Measurements from ENCODE around the gene JAM3.
"Not testable (repeated sequence)": the region's sequence is repeated elsewhere in the genome, so short reads cannot be mapped to it uniquely, and the experiment has no call there.

JAM3 gene

GRCh38 chr11:134176284-134176683, 107.4 kb downstream of the JAM3 start:
- H3K4me1 ChIP-seq (ENCODE audit: control insufficient read depth in 1 of 2, insufficient read depth in 2 of 2, low read length in 2 of 2), result no peaks in the 10 kb centered on the region
- no peak overlapping the region for H3K4me3 ChIP-seq (ENCODE audit: low read depth in 1 of 2, low read length in 2 of 2)
- peaks cover 20 to 58% of the 10 kb centered on the region in 2 donors for H3K36me3 ChIP-seq (ENCODE audit: control insufficient read depth in 1 of 2, insufficient read depth in 2 of 2, low read length in 2 of 2)
- no peaks in the 10 kb centered on the region for H3K9me3 ChIP-seq (ENCODE audit: control insufficient read depth in 1 of 2, low read length in 2 of 2)
- no peak overlapping the region for H3K9ac ChIP-seq (ENCODE audit: low read depth in 1 of 2, low read length in 2 of 2)
- H3K27me3 ChIP-seq (ENCODE audit: control insufficient read depth in 1 of 2, insufficient read depth in 2 of 2, low read length in 2 of 2), result no peaks in the 10 kb centered on the region
- H3K27ac ChIP-seq (ENCODE audit: low read depth, low read length), result no peak overlapping the region

GRCh38 chr11:134178032-134178674, 109.3 kb downstream of the JAM3 start:
- Histone ChIP-seq H3K9ac (ENCODE audit: low read depth in 1 of 2, low read length in 2 of 2) (no peak overlapping the region), H3K9me3 (ENCODE audit: control insufficient read depth in 1 of 2, low read length in 2 of 2) (no peaks in the 10 kb centered on the region), H3K4me1 (ENCODE audit: control insufficient read depth in 1 of 2, insufficient read depth in 2 of 2, low read length in 2 of 2) (no peaks in the 10 kb centered on the region), H3K27ac (ENCODE audit: low read depth, low read length) (no peak overlapping the region), H3K27me3 (ENCODE audit: control insufficient read depth in 1 of 2, insufficient read depth in 2 of 2, low read length in 2 of 2) (no peaks in the 10 kb centered on the region), H3K36me3 (ENCODE audit: control insufficient read depth in 1 of 2, insufficient read depth in 2 of 2, low read length in 2 of 2) (peaks cover 20 to 51% of the 10 kb centered on the region in 2 donors), H3K4me3 (ENCODE audit: low read depth in 1 of 2, low read length in 2 of 2) (no peak overlapping the region)

- peaks cover 14 to 48% of the 10 kb centered on the region in 2 donors for H3K36me3 ChIP-seq (ENCODE audit: control insufficient read depth in 1 of 2, insufficient read depth in 2 of 2, low read length in 2 of 2)
- H3K9ac ChIP-seq (ENCODE audit: low read depth in 1 of 2, low read length in 2 of 2), result no peak overlapping the region
- H3K9me3 ChIP-seq (ENCODE audit: control insufficient read depth in 1 of 2, low read length in 2 of 2), result no peaks in the 10 kb centered on the region
- H3K27ac ChIP-seq (ENCODE audit: low read depth, low read length), result no peak overlapping the region
- no peaks in the 10 kb centered on the region for H3K27me3 ChIP-seq (ENCODE audit: control insufficient read depth in 1 of 2, insufficient read depth in 2 of 2, low read length in 2 of 2)
- H3K4me3 ChIP-seq (ENCODE audit: low read depth in 1 of 2, low read length in 2 of 2), result no peak overlapping the region
- no peaks in the 10 kb centered on the region for H3K4me1 ChIP-seq (ENCODE audit: control insufficient read depth in 1 of 2, insufficient read depth in 2 of 2, low read length in 2 of 2)
Measured at GRCh38 chr11:134181707-134182106, 112.8 kb downstream of the JAM3 start.

DNA sequence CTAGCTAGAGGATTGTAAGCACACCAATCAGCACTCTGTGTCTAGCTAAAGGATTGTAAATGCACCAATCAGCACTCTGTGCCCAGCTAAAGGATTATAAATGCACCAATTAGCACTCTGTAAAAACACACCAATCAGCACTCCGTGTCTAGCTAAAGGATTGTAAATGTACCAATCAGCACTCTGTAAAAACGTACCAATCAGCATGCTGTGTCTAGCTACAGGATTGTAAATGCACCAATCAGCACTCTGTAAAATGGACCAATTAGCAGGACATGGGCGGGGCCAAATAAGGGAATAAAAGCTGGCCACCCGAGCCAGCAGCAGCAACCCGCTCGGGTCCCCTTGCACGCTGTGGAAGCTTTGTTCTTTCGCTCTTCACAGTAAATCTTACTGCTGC, 119.2 kb downstream of the JAM3 start:
- H3K27me3 ChIP-seq (ENCODE audit: control insufficient read depth in 1 of 2, insufficient read depth in 2 of 2, low read length in 2 of 2); H3K4me3 ChIP-seq (ENCODE audit: low read depth in 1 of 2, low read length in 2 of 2); H3K27ac ChIP-seq (ENCODE audit: low read depth, low read length); H3K9me3 ChIP-seq (ENCODE audit: control insufficient read depth in 1 of 2, low read length in 2 of 2); H3K9ac ChIP-seq (ENCODE audit: low read depth in 1 of 2, low read length in 2 of 2); H3K4me1 ChIP-seq (ENCODE audit: control insufficient read depth in 1 of 2, insufficient read depth in 2 of 2, low read length in 2 of 2): not testable (repeated sequence)
- peaks cover 21 to 54% of the 10 kb centered on the region in 2 donors for H3K36me3 ChIP-seq (ENCODE audit: control insufficient read depth in 1 of 2, insufficient read depth in 2 of 2, low read length in 2 of 2)

- no peaks in the 10 kb centered on the region for H3K9me3 ChIP-seq (ENCODE audit: control insufficient read depth in 1 of 2, low read length in 2 of 2)
- no peak overlapping the region for H3K27ac ChIP-seq (ENCODE audit: low read depth, low read length)
- H3K9ac ChIP-seq (ENCODE audit: low read depth in 1 of 2, low read length in 2 of 2), result no peak overlapping the region
- peaks cover 22 to 46% of the 10 kb centered on the region in 2 donors for H3K36me3 ChIP-seq (ENCODE audit: control insufficient read depth in 1 of 2, insufficient read depth in 2 of 2, low read length in 2 of 2)
- no peak overlapping the region for H3K4me3 ChIP-seq (ENCODE audit: low read depth in 1 of 2, low read length in 2 of 2)
- no peaks in the 10 kb centered on the region for H3K4me1 ChIP-seq (ENCODE audit: control insufficient read depth in 1 of 2, insufficient read depth in 2 of 2, low read length in 2 of 2)
- H3K27me3 ChIP-seq (ENCODE audit: control insufficient read depth in 1 of 2, insufficient read depth in 2 of 2, low read length in 2 of 2), result no peaks in the 10 kb centered on the region
Measured at GRCh38 chr11:134196756-134197155, 127.9 kb downstream of the JAM3 start.

GRCh38 chr11:134199531-134199930, 130.7 kb downstream of the JAM3 start:
- no peak overlapping the region for H3K9ac ChIP-seq (ENCODE audit: low read depth in 1 of 2, low read length in 2 of 2)
- H3K36me3 ChIP-seq (ENCODE audit: control insufficient read depth in 1 of 2, insufficient read depth in 2 of 2, low read length in 2 of 2), result peaks cover 11 to 48% of the 10 kb centered on the region in 2 donors
- no peaks in the 10 kb centered on the region for H3K9me3 ChIP-seq (ENCODE audit: control insufficient read depth in 1 of 2, low read length in 2 of 2)

DNA sequence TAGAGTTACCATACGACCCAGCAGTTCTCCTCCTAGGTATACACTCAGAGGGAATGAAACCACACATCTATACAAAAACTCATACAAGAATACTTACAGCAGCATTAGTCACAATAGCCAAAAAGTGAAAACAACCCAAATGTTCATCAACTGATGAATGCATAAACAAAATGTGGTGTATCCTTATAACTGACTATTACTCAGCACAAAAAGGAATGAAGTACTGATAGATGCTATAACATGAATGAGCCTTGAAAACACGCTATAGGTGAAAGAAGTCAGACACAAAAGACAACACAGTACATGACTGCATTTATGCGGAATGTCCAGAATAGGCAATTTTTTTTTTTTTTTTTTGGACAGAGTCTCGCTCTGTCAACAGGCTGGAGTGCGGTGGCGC, 131.8 kb downstream of the JAM3 start:
- H3K36me3 ChIP-seq (ENCODE audit: control insufficient read depth in 1 of 2, insufficient read depth in 2 of 2, low read length in 2 of 2), result peaks cover 11 to 48% of the 10 kb centered on the region in 2 donors
- H3K4me1 ChIP-seq (ENCODE audit: control insufficient read depth in 1 of 2, insufficient read depth in 2 of 2, low read length in 2 of 2), result no peaks in the 10 kb centered on the region
- H3K27me3 ChIP-seq (ENCODE audit: control insufficient read depth in 1 of 2, insufficient read depth in 2 of 2, low read length in 2 of 2), result no peaks in the 10 kb centered on the region
- H3K27ac ChIP-seq (ENCODE audit: low read depth, low read length), result no peak overlapping the region
- no peak overlapping the region for H3K9ac ChIP-seq (ENCODE audit: low read depth in 1 of 2, low read length in 2 of 2)
- H3K4me3 ChIP-seq (ENCODE audit: low read depth in 1 of 2, low read length in 2 of 2), result no peak overlapping the region
- H3K9me3 ChIP-seq (ENCODE audit: control insufficient read depth in 1 of 2, low read length in 2 of 2), result no peaks in the 10 kb centered on the region

More at GRCh38 chr11:134199531-134199930, 130.7 kb downstream of the JAM3 start:
- no peaks in the 10 kb centered on the region for H3K4me1 ChIP-seq (ENCODE audit: control insufficient read depth in 1 of 2, insufficient read depth in 2 of 2, low read length in 2 of 2)
- no peaks in the 10 kb centered on the region for H3K27me3 ChIP-seq (ENCODE audit: control insufficient read depth in 1 of 2, insufficient read depth in 2 of 2, low read length in 2 of 2)
- H3K4me3 ChIP-seq (ENCODE audit: low read depth in 1 of 2, low read length in 2 of 2), result no peak overlapping the region
- no peak overlapping the region for H3K27ac ChIP-seq (ENCODE audit: low read depth, low read length)
